Esophagus muscularis mucosa (tissue), 4 donors: ENCODE data around the gene AKNAD1. TPM values are rescaled to one million over a fixed set of nuclear protein-coding genes. Genes with fewer than 3 reads are reported as not detected.

ENCODE experiments used
- DNase-seq: peaks from one replicate; pipeline ENCODE4 v3.0.0-alpha.2; 2017; ENCODE audit errors: extremely low spot score
- H3K27ac ChIP-seq, 4 donors: fragments of 200-600 bp; sonication (generic); replicated peaks in 1 of 4; 1 replicate in 3 of 4; 2 replicates in 1 of 4; pipeline ENCODE4 v1.5.1; 2016 to 2019; ENCODE audit warnings: mild to moderate bottlenecking in 1 of 4
- H3K27me3 ChIP-seq, 4 donors: fragments of 200-600 bp; sonication (generic); one replicate each; pipeline versions ENCODE4 v1.5.1 to v1.6.0; 2016 to 2019
- H3K36me3 ChIP-seq, 4 donors: fragments of 200-600 bp; sonication (generic); one replicate each; pipeline ENCODE4 v1.5.1; 2016 to 2019
- H3K4me1 ChIP-seq, 4 donors: fragments of 200-600 bp; sonication (generic); one replicate each; pipeline ENCODE4 v1.5.1; 2016 to 2019
- H3K4me3 ChIP-seq, 4 donors: fragments of 200-600 bp; sonication (generic); 1 replicate in 2 of 4; 2 replicates in 2 of 4; pipeline ENCODE4 v1.5.1; 2016 to 2019; ENCODE audit warnings: mild to moderate bottlenecking in 4 of 4, moderate library complexity in 1 of 4
- H3K9me3 ChIP-seq, 4 donors: fragments of 200-600 bp; sonication (generic); 1 replicate in 3 of 4; 2 replicates in 1 of 4; pipeline ENCODE4 v1.5.1; 2016 to 2019
- EP300 ChIP-seq: sonication (generic); formaldehyde crosslinking; IDR thresholded peaks from one replicate; pipeline ENCODE4 v1.6.1; 2017; ENCODE audit warnings: antibody characterized with exemption
- POLR2A ChIP-seq: fragments of 450-650 bp; IDR thresholded peaks from one replicate; pipeline ENCODE4 v1.6.1; 2017; ENCODE audit warnings: antibody characterized with exemption, moderate library complexity, mild to moderate bottlenecking, low read depth
- POLR2AphosphoS5 ChIP-seq, 2 donors: sonication (generic); formaldehyde crosslinking; IDR thresholded peaks; one replicate each; pipeline ENCODE4 v1.6.1; 2017; ENCODE audit warnings: antibody characterized with exemption in 2 of 2
- WGBS: methylation state at CpG from one replicate; pipeline ENCODE4 v1.1.5; 2018; 5-methylcytosine and 5-hydroxymethylcytosine counted together
- intact Hi-C: fragments of 100-400 bp; cut with DNase I; formaldehyde crosslinking; loops from one replicate; pipeline ENCODE4 v1.15.1; 2023
- total RNA-seq, 4 donors: library from RNA; depleted of rRNA; stranded (reverse); fragments of >200 nt; gene quantifications; one replicate each; pipeline versions ENCODE4 v1.1.0 to v1.2.1, GENCODE V29; 2016
- TF ChIP-seq, protein P1 (sequence below), 3 experiments: fragments of 200-600 bp in 2 of 3; fragments of 450-650 bp in 1 of 3; sonication (generic) in 2 of 3; IDR thresholded peaks; one replicate each; pipeline ENCODE4 v1.5.1; 2017 to 2019; ENCODE audit warnings: antibody characterized with exemption in 3 of 3, mild to moderate bottlenecking in 2 of 3, moderate library complexity in 1 of 3

AKNAD1 gene
- total RNA-seq, 4 donors from 2014 or later = 0.13 to 7.5 (median 1.5) TPM

DNA sequence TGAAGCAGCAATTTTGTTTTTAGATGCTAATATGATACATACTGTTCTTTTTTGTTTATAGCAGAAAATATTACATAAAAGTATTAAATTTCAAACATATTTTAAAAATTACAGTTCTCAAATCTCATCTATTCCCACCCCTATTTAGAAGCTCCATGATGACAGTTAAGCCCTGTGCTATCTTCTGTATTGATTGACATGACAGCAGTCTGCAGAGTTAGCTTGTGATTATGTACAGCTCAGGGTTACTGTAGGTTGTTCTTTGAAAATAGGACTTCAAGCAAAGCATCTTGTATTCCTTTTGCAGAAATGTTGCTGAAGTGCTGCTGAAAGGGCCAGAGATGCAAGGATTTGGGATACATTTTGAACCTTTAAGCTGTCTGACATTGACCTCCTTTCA is 28.1 kb upstream of the AKNAD1 start:
- H3K27me3 ChIP-seq = no peaks in the 10 kb centered on the region
- H3K4me3 ChIP-seq = no peak overlapping the region
- TF ChIP-seq, protein P1, sequence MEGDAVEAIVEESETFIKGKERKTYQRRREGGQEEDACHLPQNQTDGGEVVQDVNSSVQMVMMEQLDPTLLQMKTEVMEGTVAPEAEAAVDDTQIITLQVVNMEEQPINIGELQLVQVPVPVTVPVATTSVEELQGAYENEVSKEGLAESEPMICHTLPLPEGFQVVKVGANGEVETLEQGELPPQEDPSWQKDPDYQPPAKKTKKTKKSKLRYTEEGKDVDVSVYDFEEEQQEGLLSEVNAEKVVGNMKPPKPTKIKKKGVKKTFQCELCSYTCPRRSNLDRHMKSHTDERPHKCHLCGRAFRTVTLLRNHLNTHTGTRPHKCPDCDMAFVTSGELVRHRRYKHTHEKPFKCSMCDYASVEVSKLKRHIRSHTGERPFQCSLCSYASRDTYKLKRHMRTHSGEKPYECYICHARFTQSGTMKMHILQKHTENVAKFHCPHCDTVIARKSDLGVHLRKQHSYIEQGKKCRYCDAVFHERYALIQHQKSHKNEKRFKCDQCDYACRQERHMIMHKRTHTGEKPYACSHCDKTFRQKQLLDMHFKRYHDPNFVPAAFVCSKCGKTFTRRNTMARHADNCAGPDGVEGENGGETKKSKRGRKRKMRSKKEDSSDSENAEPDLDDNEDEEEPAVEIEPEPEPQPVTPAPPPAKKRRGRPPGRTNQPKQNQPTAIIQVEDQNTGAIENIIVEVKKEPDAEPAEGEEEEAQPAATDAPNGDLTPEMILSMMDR (IDR thresholded peaks at IDR 0.05) = no peak
- TF ChIP-seq POLR2A (no peak), POLR2AphosphoS5 (IDR thresholded peaks at IDR 0.05) (no peak), EP300 (no peak)
- intact Hi-C loops = no loop called here
- peaks cover 0 to 4% (median 2%) of the 10 kb centered on the region in 4 donors for H3K36me3 ChIP-seq
- peaks cover 0 to 70% (median 42%) of the 10 kb centered on the region in 4 donors for H3K4me1 ChIP-seq
- no peaks in the 10 kb centered on the region for H3K9me3 ChIP-seq
- DNase-seq = no peak
- no peak overlapping the region for H3K27ac ChIP-seq

DNA sequence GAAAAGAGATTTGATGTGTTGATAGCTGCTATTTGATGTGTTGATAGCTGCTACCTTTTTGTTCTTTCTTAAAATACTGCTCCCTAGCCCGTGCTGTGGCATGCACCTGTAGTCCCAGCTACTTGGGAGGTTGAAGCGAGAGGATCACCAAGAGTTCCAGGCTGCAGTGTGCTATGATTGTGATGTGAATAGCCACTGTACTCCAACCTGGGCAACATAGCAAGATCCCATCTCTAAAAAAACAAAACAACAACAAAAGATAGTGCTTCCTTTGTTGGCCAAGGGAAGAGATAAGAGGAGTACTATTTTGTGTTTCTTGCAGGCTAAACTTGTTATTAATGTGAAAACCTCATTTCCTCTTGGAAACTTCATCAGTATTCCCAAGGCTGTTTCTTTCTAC is 25.9 kb upstream of the AKNAD1 start:
- H3K4me3 ChIP-seq = no peak overlapping the region
- no peak for DNase-seq
- intact Hi-C loops = no loop called here
- H3K27me3 ChIP-seq = no peaks in the 10 kb centered on the region
- H3K4me1 ChIP-seq = peaks cover 0 to 58% (median 42%) of the 10 kb centered on the region in 4 donors
- H3K36me3 ChIP-seq = peaks cover 0 to 4% (median 0%) of the 10 kb centered on the region in 4 donors
- WGBS = 96% methylated on average over 2 of the region's 2 CpGs
- no peak overlapping the region for H3K27ac ChIP-seq
- no peaks in the 10 kb centered on the region for H3K9me3 ChIP-seq
- TF ChIP-seq, protein P1 (IDR thresholded peaks at IDR 0.05) = no peak
- TF ChIP-seq POLR2AphosphoS5 (IDR thresholded peaks at IDR 0.05) (no peak), POLR2A (no peak), EP300 (no peak)

DNA sequence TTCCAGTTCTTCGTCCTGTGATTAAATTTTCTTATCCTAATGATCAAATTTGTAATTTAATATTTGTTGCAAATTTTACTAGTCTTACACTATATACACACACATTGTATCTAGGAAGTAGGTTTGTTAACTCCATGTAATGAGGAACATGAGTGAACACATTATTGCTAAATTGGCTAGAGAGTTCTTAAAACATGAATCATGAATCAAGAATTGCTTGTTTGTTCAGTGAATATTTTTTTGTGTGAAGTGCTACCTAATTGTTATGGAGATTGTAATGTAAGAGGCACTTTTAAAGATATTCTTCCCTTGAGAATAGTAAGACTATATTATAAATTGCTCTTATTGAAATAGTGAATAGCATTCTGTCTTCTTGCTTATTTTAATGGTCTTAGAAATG is 24.5 kb upstream of the AKNAD1 start:
- no peak overlapping the region for H3K4me3 ChIP-seq
- H3K27ac ChIP-seq = peak overlapping the region in 1 of 4 donors; percentile 5
- H3K36me3 ChIP-seq = no peaks in the 10 kb centered on the region
- 74% methylated on average over 1 of the region's 1 CpG for WGBS
- intact Hi-C loops = no loop called here
- DNase-seq = no peak
- peaks cover 0 to 58% (median 43%) of the 10 kb centered on the region in 4 donors for H3K4me1 ChIP-seq
- no peaks in the 10 kb centered on the region for H3K27me3 ChIP-seq
- no peaks in the 10 kb centered on the region for H3K9me3 ChIP-seq
- no peak for TF ChIP-seq POLR2AphosphoS5 (IDR thresholded peaks at IDR 0.05)
- TF ChIP-seq, protein P1 (IDR thresholded peaks at IDR 0.05) = no peak
- no peak for TF ChIP-seq EP300
- TF ChIP-seq POLR2A = no peak

DNA sequence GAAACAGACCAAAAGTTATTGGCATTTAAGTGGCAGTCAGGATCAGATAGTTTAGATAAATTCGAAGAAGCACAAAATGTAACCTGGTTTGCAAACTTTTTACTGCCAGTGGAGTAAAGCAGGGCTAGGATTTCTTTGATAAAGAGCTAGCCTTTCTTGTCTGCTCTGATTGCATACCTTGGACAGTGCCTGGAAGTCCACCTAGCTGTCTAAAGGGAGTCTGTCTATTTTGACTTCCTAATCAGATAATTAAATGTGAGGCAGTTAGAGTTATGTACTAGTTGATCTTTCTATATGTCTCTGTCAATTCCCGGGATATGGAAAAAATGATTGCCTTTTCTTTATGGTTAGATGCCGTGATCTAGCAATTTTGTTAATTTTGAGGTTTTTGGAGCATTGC is 24.0 kb upstream of the AKNAD1 start:
- WGBS = 86% methylated on average over 3 of the region's 3 CpGs

More for the DNA sequence above, 24.0 kb upstream of the AKNAD1 start:
- Histone ChIP-seq H3K27me3 (no peaks in the 10 kb centered on the region), H3K27ac (peak overlapping the region in 1 of 4 donors; percentile 5), H3K9me3 (no peaks in the 10 kb centered on the region), H3K4me1 (peaks cover 0 to 61% (median 46%) of the 10 kb centered on the region in 4 donors), H3K4me3 (no peak overlapping the region), H3K36me3 (no peaks in the 10 kb centered on the region)
- TF ChIP-seq EP300 (no peak), POLR2A (no peak), POLR2AphosphoS5 (IDR thresholded peaks at IDR 0.05) (no peak)
- TF ChIP-seq, protein P1 (IDR thresholded peaks at IDR 0.05) = no peak
- no peak for DNase-seq
- intact Hi-C loops = no loop called here
